Retinal pigment epithelial cell (primary cell): ENCODE results near the gene ADAMTS16.

Experiments used
- DNase-seq: peaks from one replicate; pipeline ENCODE4 v3.0.0-alpha.2; 2010; ENCODE audit warnings: low read depth
- H3K4me3 ChIP-seq: 2 replicates; pipeline ENCODE4 v1.5.1; 2011; ENCODE audit warnings: mild to moderate bottlenecking, low read length, control low read depth, moderate library complexity
- CTCF ChIP-seq: conservative IDR thresholded peaks from 2 replicates; pipeline ENCODE4 v1.5.1; 2011; ENCODE audit warnings: low read depth, low read length, control low read depth, inconsistent platforms

The ADAMTS16 gene

GRCh38 chr5:5290674-5291334, 150.7 kb downstream of the ADAMTS16 start:
- H3K4me3 ChIP-seq = no peak overlapping the region
- no peak for TF ChIP-seq CTCF
- DNase-seq = no peak

GRCh38 chr5:5291357-5291756, 151.2 kb downstream of the ADAMTS16 start:
- TF ChIP-seq CTCF = no peak
- no peak overlapping the region for H3K4me3 ChIP-seq
- DNase-seq = no peak

- H3K4me3 ChIP-seq = no peak overlapping the region
- DNase-seq = no peak
- no peak for TF ChIP-seq CTCF
These were observed 152.9 kb downstream of the ADAMTS16 start for GRCh38 chr5:5293029-5293428.

GRCh38 chr5:5294429-5294828, 154.3 kb downstream of the ADAMTS16 start:
- no peak for DNase-seq
- no peak overlapping the region for H3K4me3 ChIP-seq
- no peak for TF ChIP-seq CTCF

- no peak overlapping the region for H3K4me3 ChIP-seq
- TF ChIP-seq CTCF = no peak
- DNase-seq = no peak
These were observed 155.2 kb downstream of the ADAMTS16 start for GRCh38 chr5:5295351-5295750.

GRCh38 chr5:5296051-5296450, 155.9 kb downstream of the ADAMTS16 start:
- H3K4me3 ChIP-seq = no peak overlapping the region
- DNase-seq = no peak
- no peak for TF ChIP-seq CTCF

- TF ChIP-seq CTCF = no peak
- no peak for DNase-seq
These were observed 157.4 kb downstream of the ADAMTS16 start for GRCh38 chr5:5297432-5298067.

More at GRCh38 chr5:5297432-5298067, 157.4 kb downstream of the ADAMTS16 start:
- H3K4me3 ChIP-seq = no peak overlapping the region
